SKM-1 (cell line): ENCODE measurements around the gene INAVA.
"Not testable (repeated sequence)": the region's sequence is repeated elsewhere in the genome, so short reads cannot be mapped to it uniquely, and the experiment has no call there.

Source experiments
- DNase-seq: peaks from one replicate; lab custom pipeline; 2025; ENCODE audit not compliant: unreplicated experiment; lab: John Stamatoyannopoulos, UW

Gene INAVA

GRCh38 chr1:200917291-200917817 is 22.7 kb downstream of the INAVA start:
- DNase-seq: no peak

GRCh38 chr1:200918006-200918405 is 23.3 kb downstream of the INAVA start:
- DNase-seq: no peak

GRCh38 chr1:200919386-200919785 is 24.7 kb downstream of the INAVA start:
- no peak for DNase-seq

GRCh38 chr1:200921571-200922110 is 26.9 kb downstream of the INAVA start:
- no peak for DNase-seq

- DNase-seq: no peak
Measured at GRCh38 chr1:200922406-200922805, 27.7 kb downstream of the INAVA start.

- no peak for DNase-seq
Measured at GRCh38 chr1:200923601-200924000, 28.9 kb downstream of the INAVA start.

GRCh38 chr1:200925831-200926230 is 31.1 kb downstream of the INAVA start:
- no peak for DNase-seq

- DNase-seq: no peak
Measured at GRCh38 chr1:200929530-200930278, 35.0 kb downstream of the INAVA start.

GRCh38 chr1:200930285-200930684 is 35.6 kb downstream of the INAVA start:
- DNase-seq: not testable (repeated sequence)

GRCh38 chr1:200931776-200932175 is 37.1 kb downstream of the INAVA start:
- DNase-seq: no peak

GRCh38 chr1:200934676-200935245 is 40.1 kb downstream of the INAVA start:
- no peak for DNase-seq

GRCh38 chr1:200935286-200935962 is 40.7 kb downstream of the INAVA start:
- DNase-seq: not testable (repeated sequence)

- peak; percentile 89 for DNase-seq
Measured at GRCh38 chr1:200938955-200939354, 44.3 kb downstream of the INAVA start.

- DNase-seq: no peak
Measured at GRCh38 chr1:200945111-200945510, 50.4 kb downstream of the INAVA start.

- no peak for DNase-seq
Measured at GRCh38 chr1:200947059-200947566, 52.4 kb downstream of the INAVA start.

GRCh38 chr1:200949626-200950025 is 54.9 kb downstream of the INAVA start:
- no peak for DNase-seq

- DNase-seq: no peak
Measured at GRCh38 chr1:200951016-200951415, 56.3 kb downstream of the INAVA start.

GRCh38 chr1:200954434-200954833 is 59.7 kb downstream of the INAVA start:
- no peak for DNase-seq

GRCh38 chr1:200958597-200958996 is 63.9 kb downstream of the INAVA start:
- DNase-seq: no peak

GRCh38 chr1:200959411-200959921 is 64.8 kb downstream of the INAVA start:
- no peak for DNase-seq

GRCh38 chr1:200960236-200960947 is 65.7 kb downstream of the INAVA start:
- DNase-seq: no peak
